22Rv1 (cell line): Measurements from ENCODE around the gene ZCCHC18.

Source experiments
- CTCF ChIP-seq: fragments of 450-650 bp; IDR thresholded peaks from 2 replicates; pipeline ENCODE4 v1.5.1; 2017; ENCODE audit warnings: mild to moderate bottlenecking
- ZFX ChIP-seq: fragments of 450-650 bp; IDR thresholded peaks from 2 replicates; pipeline ENCODE4 v1.6.1; 2017; ENCODE audit warnings: antibody characterized with exemption, borderline replicate concordance

GRCh38 chrX:104134583-104135261 is 22.4 kb downstream of the ZCCHC18 start:
- TF ChIP-seq CTCF (no peak), ZFX (no peak)
